ENCODE measurements around the gene KRTAP22-1.

Gene KRTAP22-1

DNA sequence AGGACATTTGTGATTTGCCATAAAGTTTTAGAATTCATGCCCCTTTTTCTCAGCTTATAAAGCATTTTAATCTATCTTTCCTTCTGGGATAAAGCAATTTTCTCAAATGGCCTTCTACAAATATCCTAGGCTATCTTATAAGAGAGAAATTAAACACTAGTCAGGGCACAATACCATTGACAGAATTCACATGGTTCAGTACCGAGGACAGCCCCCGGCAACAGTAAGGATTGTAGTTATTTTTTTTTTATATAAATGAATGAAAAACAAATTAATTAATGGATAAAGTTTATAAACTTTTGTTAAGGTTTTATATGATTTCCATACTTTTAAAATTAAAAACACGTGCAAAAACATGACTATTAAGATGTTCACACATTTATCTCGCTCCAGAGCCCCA is 27.2 kb downstream of the KRTAP22-1 start:
- no peak for DNase-seq

DNA sequence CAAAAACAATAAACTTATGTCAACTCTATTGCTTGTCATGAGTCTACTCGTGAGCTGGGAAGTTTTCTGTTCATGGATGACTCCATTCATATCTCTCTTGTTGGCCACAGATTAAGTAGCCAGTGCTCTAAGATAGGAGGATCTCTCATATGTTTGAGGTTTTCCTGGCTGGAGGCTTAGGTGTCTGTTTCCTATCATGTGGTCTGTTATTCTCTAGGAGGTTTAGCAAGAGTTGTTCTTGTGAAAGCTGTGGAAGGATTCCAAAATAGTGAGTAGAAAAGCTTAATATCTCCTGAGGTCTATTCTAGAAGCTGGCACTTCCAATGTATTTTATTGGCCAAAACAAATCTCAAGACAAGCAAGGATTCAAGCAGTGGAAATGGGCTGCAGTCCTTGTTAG is 28.3 kb downstream of the KRTAP22-1 start:
- no peak for DNase-seq

DNA sequence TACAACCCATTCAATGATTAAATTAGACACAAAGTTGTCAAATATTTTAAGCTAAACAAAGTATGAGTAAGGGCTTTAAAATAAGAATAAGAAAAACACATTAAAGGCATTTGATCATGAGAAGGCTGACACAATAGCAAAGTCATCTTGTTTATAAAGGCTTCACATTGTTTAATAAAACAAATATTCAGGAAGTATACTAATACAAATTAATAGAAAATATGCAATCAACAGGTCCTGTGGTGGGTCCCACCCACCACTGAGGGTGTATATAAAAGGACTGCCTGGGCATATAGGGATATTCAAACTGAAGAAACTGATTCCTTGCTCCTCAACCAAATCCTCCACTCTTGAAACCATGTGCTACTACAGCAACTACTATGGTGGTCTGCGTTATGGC is 34.0 kb downstream of the KRTAP22-1 start, which contains the start of gene KRTAP20-2:
TSS of gene KRTAP20-2 (plus strand) at position 301 of the 400 bp plus-strand sequence. CDS start at position 359, 58 bp downstream.
- no peak for DNase-seq

GRCh38 chr21:30638686-30639085 is 37.8 kb downstream of the KRTAP22-1 start:
- no peak for DNase-seq

DNA sequence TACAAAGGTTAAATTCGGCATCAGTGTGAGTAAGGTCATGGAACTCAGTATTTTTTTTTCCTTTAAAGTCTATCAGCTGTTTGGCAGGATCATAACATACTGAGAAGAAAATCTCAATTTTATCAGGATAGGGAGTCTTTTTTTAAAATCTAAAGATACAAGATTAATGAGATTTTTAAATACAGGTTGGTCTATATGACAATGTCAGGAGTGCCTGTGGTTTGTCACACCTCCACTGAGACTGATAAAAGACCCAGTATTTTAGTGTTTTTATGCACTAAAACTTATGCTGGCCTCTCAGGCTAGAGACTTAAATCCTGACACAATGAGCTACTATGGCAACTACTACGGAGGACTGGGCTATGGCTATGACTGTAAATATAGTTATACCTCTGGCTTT is 41.7 kb downstream of the KRTAP22-1 start, which contains the start of gene KRTAP20-3:
TSS of gene KRTAP20-3 (plus strand) at position 301 of the 400 bp plus-strand sequence.
- no peak for DNase-seq

DNA sequence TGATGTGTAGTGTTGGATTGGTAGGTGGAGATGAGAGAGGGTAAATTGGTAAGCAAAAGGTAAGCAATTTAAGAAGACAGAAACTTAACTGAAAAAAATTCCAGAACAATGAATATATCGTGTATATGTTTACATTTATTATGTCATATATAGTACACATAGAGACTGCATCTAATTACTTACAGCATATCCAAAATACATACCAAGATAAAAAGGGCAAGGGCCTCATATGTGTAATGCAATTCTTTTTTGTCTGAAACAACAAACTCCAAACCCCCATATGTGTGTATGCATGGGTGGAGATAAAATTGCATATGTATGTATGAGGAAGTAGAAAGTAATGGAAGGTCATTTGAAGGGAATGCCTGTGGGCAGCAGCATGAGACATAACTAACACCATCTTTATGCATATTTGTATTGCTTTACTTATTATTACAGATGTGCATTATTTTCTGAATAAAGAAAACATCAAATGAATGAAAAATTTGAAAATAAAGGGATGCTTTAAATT is 46.1 kb downstream of the KRTAP22-1 start:
- DNase-seq, result no peak

Measured in NCI-H2081 (cell line).